HG03565 (cell line): ENCODE measurements around the gene APPBP2.
"Not testable (repeated sequence)": the region's sequence is repeated elsewhere in the genome, so short reads cannot be mapped to it uniquely, and the experiment has no call there.

Experiments
- ATAC-seq: cut with Tn5 transposase; IDR thresholded peaks from one replicate; pipeline ENCODE4 v1.9.1; 2021; ENCODE audit warnings: mild to moderate bottlenecking, moderate library complexity; ENCODE audit not compliant: unreplicated experiment

Gene APPBP2

GRCh38 chr17:60496041-60496440 lies 30.0 kb downstream of the APPBP2 start:
- ATAC-seq: no peak

- ATAC-seq: no peak
Measured at GRCh38 chr17:60495260-60495659, 30.8 kb downstream of the APPBP2 start.

GRCh38 chr17:60493847-60494321 lies 32.2 kb downstream of the APPBP2 start:
- ATAC-seq: no peak

- no peak for ATAC-seq
Measured at GRCh38 chr17:60491771-60492170, 34.3 kb downstream of the APPBP2 start.

- not testable (repeated sequence) for ATAC-seq
Measured at GRCh38 chr17:60490594-60490993, 35.4 kb downstream of the APPBP2 start.

GRCh38 chr17:60481604-60482003 lies 44.4 kb downstream of the APPBP2 start:
- no peak for ATAC-seq

- ATAC-seq: no peak
Measured at GRCh38 chr17:60473788-60474187, 52.3 kb downstream of the APPBP2 start.

- ATAC-seq: no peak
Measured at GRCh38 chr17:60472449-60472848, 53.6 kb downstream of the APPBP2 start.

- ATAC-seq: no peak
Measured at GRCh38 chr17:60471451-60471850, 54.6 kb downstream of the APPBP2 start.

GRCh38 chr17:60468371-60468770 lies 57.7 kb downstream of the APPBP2 start:
- ATAC-seq: no peak

- no peak for ATAC-seq
Measured at GRCh38 chr17:60464343-60464742, 61.7 kb downstream of the APPBP2 start.

- ATAC-seq: no peak
Measured at GRCh38 chr17:60463157-60463835, 62.7 kb downstream of the APPBP2 start.

GRCh38 chr17:60461584-60461983 lies 64.5 kb downstream of the APPBP2 start:
- ATAC-seq: no peak

- no peak for ATAC-seq
Measured at GRCh38 chr17:60457148-60457547, 68.9 kb downstream of the APPBP2 start.

GRCh38 chr17:60455378-60455777 lies 70.7 kb downstream of the APPBP2 start:
- ATAC-seq: no peak

- ATAC-seq: no peak
Measured at GRCh38 chr17:60451965-60452364, 74.1 kb downstream of the APPBP2 start.

GRCh38 chr17:60451071-60451470 lies 75.0 kb downstream of the APPBP2 start:
- no peak for ATAC-seq

- ATAC-seq: no peak
Measured at GRCh38 chr17:60447375-60447774, 78.7 kb downstream of the APPBP2 start.

GRCh38 chr17:60445144-60445543 lies 80.9 kb downstream of the APPBP2 start:
- ATAC-seq: no peak

GRCh38 chr17:60443713-60444112 lies 82.3 kb downstream of the APPBP2 start:
- ATAC-seq: no peak

- ATAC-seq: no peak
Measured at GRCh38 chr17:60442271-60443173, 83.5 kb downstream of the APPBP2 start.

- ATAC-seq: no peak
Measured at GRCh38 chr17:60439501-60439900, 86.5 kb downstream of the APPBP2 start.
